MM.1S (cell line): Measurements from ENCODE around the gene PTPRN.
A peak's percentile ranks its signal among the peaks of the same experiment; 100 is the strongest.

Experiments
- DNase-seq: peaks from one replicate; pipeline ENCODE4 v3.0.0-alpha.2; 2015
- H2AFZ ChIP-seq: fragments of 300-600 bp; sonication (generic); 2 replicates; pipeline ENCODE4 v1.6.0; 2016; ENCODE audit warnings: antibody characterized with exemption, low read length
- H3F3A ChIP-seq: fragments of 300-600 bp; sonication (generic); 2 replicates; pipeline ENCODE4 v1.6.1; 2016; ENCODE audit warnings: mild to moderate bottlenecking, antibody characterized with exemption, low read length, moderate library complexity, mixed read lengths; ENCODE audit not compliant: insufficient read depth
- H3K27ac ChIP-seq: fragments of 300-600 bp; sonication (generic); 2 replicates; pipeline ENCODE4 v1.5.1; 2016; ENCODE audit warnings: mild to moderate bottlenecking, low read length
- H3K27me3 ChIP-seq: fragments of 300-600 bp; sonication (generic); replicated peaks from 2 replicates; pipeline ENCODE4 v1.6.0; 2016; ENCODE audit warnings: low read length; ENCODE audit not compliant: insufficient read depth
- H3K36me3 ChIP-seq: fragments of 300-600 bp; sonication (generic); replicated peaks from 2 replicates; pipeline ENCODE4 v1.6.1; 2016; ENCODE audit warnings: mild to moderate bottlenecking, low read length, mixed read lengths; ENCODE audit not compliant: insufficient read depth
- H3K4me1 ChIP-seq: fragments of 300-600 bp; sonication (generic); 2 replicates; pipeline ENCODE4 v1.6.1; 2016; ENCODE audit warnings: low read length, mixed read lengths
- H3K4me2 ChIP-seq: fragments of 300-600 bp; sonication (generic); 2 replicates; pipeline ENCODE4 v1.6.0; 2016; ENCODE audit warnings: low read depth, low read length
- H3K4me3 ChIP-seq: fragments of 300-600 bp; sonication (generic); 2 replicates; pipeline ENCODE4 v1.5.1; 2016; ENCODE audit warnings: low read length, mixed read lengths
- H3K79me2 ChIP-seq: fragments of 300-600 bp; sonication (generic); 2 replicates; pipeline ENCODE4 v1.6.1; 2016; ENCODE audit warnings: mixed run types, low read length, mixed read lengths
- H3K9ac ChIP-seq: fragments of 300-600 bp; sonication (generic); 2 replicates; pipeline ENCODE4 v1.6.1; 2016; ENCODE audit warnings: low read length, mixed read lengths
- H3K9me2 ChIP-seq: fragments of 300-600 bp; sonication (generic); replicated peaks from 2 replicates; pipeline ENCODE4 v1.6.1; 2016; ENCODE audit warnings: mild to moderate bottlenecking, low read length, mixed read lengths; ENCODE audit not compliant: insufficient read depth
- H3K9me3 ChIP-seq: fragments of 300-600 bp; sonication (generic); replicated peaks from 2 replicates; pipeline ENCODE4 v1.6.1; 2016; ENCODE audit warnings: mild to moderate bottlenecking, low read length, mixed read lengths; ENCODE audit not compliant: insufficient read depth
- H4K20me1 ChIP-seq: fragments of 300-600 bp; sonication (generic); 2 replicates; pipeline ENCODE4 v1.6.1; 2016; ENCODE audit warnings: mild to moderate bottlenecking, low read length, moderate library complexity, mixed read lengths; ENCODE audit not compliant: insufficient read depth
- CTCF ChIP-seq: fragments of 300-600 bp; sonication (generic); IDR thresholded peaks from 2 replicates; pipeline ENCODE4 v1.5.1; 2016; ENCODE audit warnings: antibody characterized with exemption, low read length, mixed read lengths
- EZH2 ChIP-seq: fragments of 300-600 bp; sonication (generic); optimal IDR thresholded peaks from 2 replicates; pipeline ENCODE3; 2017; ENCODE audit warnings: low read depth, mild to moderate bottlenecking, antibody characterized with exemption, low read length, mixed read lengths
- EZH2phosphoT487 ChIP-seq: fragments of 300-600 bp; sonication (generic); IDR thresholded peaks from 2 replicates; pipeline ENCODE4 v1.6.1; 2018; ENCODE audit warnings: antibody characterized with exemption, low read length

The PTPRN gene

GRCh38 chr2:219308142-219309101 is 779 bp downstream of the PTPRN start:
- DNase-seq, result peak; percentile 64
- Histone ChIP-seq H3K4me3 (no peak overlapping the region), H4K20me1 (no peaks in the 10 kb centered on the region), H3K27me3 (peaks cover 57% of the 10 kb centered on the region), H3K79me2 (no peaks in the 10 kb centered on the region), H3K27ac (no peak overlapping the region), H3K9me2 (no peaks in the 10 kb centered on the region), H3K9ac (no peak overlapping the region), H2AFZ (no peak overlapping the region), H3K9me3 (no peaks in the 10 kb centered on the region), H3F3A (no peaks in the 10 kb centered on the region), H3K4me1 (no peaks in the 10 kb centered on the region), H3K4me2 (no peak overlapping the region), H3K36me3 (no peaks in the 10 kb centered on the region)
- TF ChIP-seq EZH2 (no peak), CTCF (no peak), EZH2phosphoT487 (no peak)

GRCh38 chr2:219306047-219306446 is 3.2 kb downstream of the PTPRN start:
- H3K4me2 ChIP-seq, result no peak overlapping the region
- no peak overlapping the region for H3K27ac ChIP-seq
- no peaks in the 10 kb centered on the region for H3K36me3 ChIP-seq
- peaks cover 73% of the 10 kb centered on the region for H3K27me3 ChIP-seq
- H3K4me3 ChIP-seq, result no peak overlapping the region
- DNase-seq, result no peak
- TF ChIP-seq CTCF (no peak), EZH2 (no peak), EZH2phosphoT487 (no peak)
- no peaks in the 10 kb centered on the region for H3K9me2 ChIP-seq
- no peaks in the 10 kb centered on the region for H3K4me1 ChIP-seq
- H3K79me2 ChIP-seq, result no peaks in the 10 kb centered on the region
- no peaks in the 10 kb centered on the region for H3F3A ChIP-seq
- H3K9me3 ChIP-seq, result no peaks in the 10 kb centered on the region
- no peak overlapping the region for H3K9ac ChIP-seq
- no peak overlapping the region for H2AFZ ChIP-seq
- H4K20me1 ChIP-seq, result no peaks in the 10 kb centered on the region

- no peak for DNase-seq
- Histone ChIP-seq H3K4me1 (peaks cover 11% of the 10 kb centered on the region), H2AFZ (no peak overlapping the region), H3K4me2 (no peak overlapping the region), H4K20me1 (no peaks in the 10 kb centered on the region), H3K9ac (no peak overlapping the region), H3K27me3 (peaks cover 70% of the 10 kb centered on the region), H3K36me3 (no peaks in the 10 kb centered on the region), H3K79me2 (no peaks in the 10 kb centered on the region), H3K9me2 (no peaks in the 10 kb centered on the region), H3K9me3 (no peaks in the 10 kb centered on the region), H3K4me3 (no peak overlapping the region), H3F3A (peaks cover 5% of the 10 kb centered on the region; the same call in 1 of the 2 replicates), H3K27ac (no peak overlapping the region)
- TF ChIP-seq EZH2 (no peak), CTCF (no peak), EZH2phosphoT487 (no peak)
Measured at GRCh38 chr2:219304223-219304622, 5.0 kb downstream of the PTPRN start.
